Central memory CD4-positive, alpha-beta T cell (primary cell): ENCODE measurements around the gene CLTRN.

ENCODE experiments used
- DNase-seq: peaks from one replicate; pipeline ENCODE4 v3.0.0; 2022

CLTRN gene

DNA sequence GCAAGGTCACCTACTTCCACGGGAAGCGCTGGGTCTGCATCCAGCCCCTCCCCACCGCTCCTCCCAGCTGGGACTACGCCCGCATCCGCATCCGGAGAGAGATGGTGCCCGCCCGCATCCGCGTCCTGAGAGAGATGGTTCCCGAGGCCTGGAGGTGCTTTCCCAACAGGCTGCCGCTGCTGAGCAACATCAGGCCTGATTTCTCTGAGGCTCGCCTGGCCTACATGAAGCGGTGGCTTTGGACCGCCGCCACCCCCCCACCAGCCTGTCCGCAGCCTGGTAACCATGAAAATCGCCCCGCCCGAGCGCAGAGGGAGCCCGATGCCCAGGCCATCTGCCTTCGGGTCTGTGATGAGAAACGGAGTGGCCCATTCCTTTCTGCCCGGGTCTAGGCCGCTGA lies 18.1 kb downstream of the CLTRN start:
- no peak for DNase-seq

DNA sequence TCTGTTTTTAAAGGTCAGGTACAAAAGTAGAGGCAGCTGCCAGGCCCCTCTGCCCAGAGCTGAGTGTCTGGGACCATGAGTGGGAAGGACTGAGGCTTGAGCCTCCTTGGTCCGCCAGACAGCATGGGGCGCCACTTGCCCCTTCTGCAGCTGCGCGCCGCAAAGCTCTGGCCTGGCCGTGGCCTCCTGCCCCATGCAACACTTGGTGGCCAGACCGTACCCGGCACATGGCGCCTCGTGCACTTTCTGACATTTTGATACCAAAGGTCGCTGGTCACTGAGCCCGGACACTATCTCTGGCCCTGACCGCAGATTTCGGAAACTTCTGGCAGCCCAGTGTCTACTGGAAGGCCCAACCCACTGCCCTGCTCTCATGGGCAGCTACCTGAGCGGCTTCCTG lies 18.6 kb downstream of the CLTRN start:
- no peak for DNase-seq

DNA sequence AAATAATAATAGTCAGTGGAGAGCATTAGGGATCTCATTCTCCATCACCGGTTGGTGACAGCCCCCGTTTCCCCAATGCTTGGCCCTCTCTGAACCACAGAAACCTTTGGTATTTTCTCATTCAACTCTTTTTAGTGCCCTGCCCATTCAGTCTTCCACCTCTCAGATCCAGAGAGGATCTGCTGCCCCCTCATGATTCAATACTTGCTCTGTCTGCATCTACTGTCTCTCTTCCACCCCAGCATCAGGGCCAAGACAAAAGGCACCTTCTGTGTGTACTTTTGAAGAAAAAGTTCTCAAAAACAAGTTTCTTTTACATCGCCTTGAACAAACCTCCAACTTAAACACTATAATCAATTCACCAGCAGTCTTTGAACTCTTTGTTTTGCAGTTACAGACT lies 19.3 kb downstream of the CLTRN start:
- no peak for DNase-seq

DNA sequence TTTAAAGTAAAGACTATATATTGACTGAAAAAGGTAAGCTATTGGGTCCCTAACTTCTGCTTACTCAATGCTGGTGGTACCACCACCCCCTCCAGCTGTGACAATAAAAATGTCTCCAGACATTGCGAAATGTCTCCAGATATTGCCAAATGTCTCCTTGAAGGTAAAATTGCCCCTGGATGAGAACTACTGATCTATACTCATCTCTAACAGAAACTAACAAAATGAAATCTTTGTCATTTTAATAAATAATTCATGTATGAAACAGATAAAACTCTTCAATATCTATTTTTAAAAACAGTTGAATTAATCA lies 20.1 kb downstream of the CLTRN start:
- DNase-seq, result no peak

DNA sequence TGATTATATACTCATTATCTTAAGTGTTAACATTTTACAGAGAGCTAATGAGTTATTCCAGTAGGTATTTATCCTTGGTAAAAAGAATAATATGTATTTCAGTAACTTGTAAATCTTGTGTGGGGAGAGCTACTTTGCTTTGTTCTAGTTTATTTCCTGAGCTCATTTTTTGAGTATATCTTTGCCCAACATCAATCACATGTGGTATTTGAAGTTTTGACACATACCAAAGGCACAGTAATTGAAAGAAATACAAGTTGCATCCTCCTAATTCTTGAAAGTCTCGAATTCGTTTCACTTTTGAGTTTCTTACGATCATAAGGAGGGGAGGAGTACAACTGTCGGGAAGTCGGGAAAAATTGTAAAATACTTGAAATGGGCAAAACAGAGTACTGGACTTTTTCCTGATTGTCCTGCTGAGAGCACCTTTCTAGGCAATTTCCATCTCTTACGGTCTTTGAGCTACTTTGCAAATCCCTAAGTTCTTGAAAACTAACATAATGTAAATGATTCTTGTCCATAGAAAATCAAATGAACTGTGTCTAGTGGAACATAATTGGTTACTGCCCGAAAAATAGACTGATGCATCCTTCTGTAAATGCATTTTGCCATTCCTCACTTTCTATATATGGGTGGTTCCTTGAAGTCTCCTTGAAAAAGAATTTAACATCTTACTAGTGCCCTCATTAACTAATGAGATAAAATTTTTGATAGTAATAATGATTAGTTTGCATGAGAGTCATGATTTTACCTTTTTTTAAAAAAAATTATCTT lies 20.6 kb downstream of the CLTRN start:
- no peak for DNase-seq

DNA sequence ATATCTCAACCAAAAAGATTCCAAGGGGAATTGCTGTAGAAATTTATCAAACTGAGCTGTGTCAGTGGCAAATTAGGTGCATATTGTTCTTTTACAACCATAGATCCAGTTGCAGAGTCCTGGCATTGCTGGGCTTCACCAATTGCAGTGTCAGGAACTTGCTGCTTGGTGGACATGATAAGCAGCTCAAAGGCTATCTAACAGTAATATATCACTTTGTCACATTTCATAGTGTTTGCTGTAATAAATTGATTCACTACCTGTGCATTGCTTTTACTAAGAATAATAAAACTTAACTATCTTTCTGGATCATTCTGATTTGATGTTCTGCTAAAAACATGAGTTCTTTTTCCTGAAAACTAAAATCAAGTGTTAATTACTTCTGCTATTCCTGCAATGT lies 33.0 kb downstream of the CLTRN start:
- DNase-seq, result no peak

DNA sequence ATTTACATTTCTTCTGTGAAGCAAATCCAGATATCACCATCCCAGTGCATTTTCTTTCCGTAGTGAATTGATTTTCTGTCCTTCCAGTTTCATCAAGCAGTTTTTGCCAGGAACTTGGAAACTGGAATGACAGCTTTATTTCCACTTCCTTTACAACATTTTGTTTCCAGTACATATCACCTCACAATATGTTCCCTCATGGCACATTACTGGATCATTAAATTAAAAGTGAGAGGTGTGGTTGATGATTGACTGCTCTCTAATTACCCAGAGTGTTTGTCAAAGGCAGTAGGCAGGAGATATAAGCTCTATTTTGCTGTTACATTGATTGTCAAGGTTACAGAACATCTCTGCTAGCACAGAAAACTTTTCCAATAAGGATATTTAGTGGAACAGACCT lies 41.6 kb downstream of the CLTRN start:
- DNase-seq, result no peak

DNA sequence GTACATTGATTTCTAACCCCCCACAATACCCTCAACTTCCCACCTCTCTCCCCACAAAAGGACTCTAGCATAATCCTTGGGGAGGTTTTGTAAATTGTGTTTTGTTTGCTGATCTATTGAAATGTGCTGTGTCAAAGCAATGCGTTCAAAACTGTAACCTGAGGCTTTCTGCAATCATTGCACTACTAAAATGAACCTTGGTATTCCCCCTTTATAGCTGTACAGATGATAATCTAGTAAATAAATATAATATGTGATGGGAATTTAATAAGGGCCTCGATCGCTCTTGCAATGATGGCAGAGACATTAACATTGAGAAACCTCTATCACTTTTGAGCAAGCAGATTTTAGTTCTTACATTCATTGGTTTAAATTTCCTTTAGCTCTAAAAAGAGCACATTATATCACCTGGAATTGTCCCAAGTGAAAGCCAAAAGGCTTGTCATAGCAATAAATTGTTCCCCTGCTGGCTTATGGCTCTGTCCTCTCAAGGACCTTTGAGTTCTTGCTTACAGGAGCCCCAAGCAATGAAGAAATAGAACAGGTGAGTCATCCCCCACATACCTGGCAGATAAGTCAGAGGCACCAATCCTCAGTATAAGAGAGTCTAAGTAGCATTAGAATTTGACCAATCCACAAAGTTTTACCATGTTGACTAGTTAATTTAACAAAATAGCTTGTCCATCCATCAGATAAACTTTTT lies 45.4 kb downstream of the CLTRN start:
- DNase-seq, result no peak

DNA sequence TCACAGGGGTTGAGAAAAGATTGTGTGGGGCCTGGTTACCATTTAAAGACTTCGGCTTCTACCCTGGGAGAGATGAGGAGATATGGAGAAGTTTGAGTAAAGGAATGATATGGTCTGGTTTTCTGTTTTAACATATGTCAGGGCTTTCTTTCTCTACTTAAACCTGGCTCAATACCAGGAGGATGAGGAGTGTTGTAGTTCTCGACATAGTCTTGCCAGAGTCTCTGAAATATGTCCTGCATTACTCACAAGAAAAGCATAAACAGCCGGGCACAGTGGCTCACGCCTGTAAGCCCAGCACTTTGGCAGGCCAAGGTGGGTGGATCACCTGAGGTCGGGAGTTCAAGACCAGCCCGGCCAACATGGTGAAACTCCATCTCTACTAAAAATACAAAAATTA lies 47.5 kb downstream of the CLTRN start:
- DNase-seq, result no peak

DNA sequence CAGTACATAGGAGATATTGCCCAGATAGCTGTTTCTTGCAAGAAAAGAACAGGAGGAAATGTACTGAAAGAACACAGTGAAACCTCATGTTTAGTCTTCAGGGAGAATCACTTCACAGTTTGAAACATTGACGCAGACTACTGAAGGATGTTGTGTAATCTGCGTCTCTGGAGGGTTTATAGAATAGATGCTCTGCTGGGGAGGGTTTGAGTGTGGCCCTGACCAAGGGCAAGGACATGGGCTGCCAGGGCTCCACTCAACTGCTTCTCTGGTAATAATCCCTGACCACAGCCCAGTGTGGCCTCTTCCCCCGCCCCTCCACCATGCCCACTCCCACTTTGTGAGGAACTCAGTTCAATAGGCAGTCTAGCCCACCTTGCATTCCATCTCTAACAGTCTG lies 48.1 kb downstream of the CLTRN start:
- no peak for DNase-seq

DNA sequence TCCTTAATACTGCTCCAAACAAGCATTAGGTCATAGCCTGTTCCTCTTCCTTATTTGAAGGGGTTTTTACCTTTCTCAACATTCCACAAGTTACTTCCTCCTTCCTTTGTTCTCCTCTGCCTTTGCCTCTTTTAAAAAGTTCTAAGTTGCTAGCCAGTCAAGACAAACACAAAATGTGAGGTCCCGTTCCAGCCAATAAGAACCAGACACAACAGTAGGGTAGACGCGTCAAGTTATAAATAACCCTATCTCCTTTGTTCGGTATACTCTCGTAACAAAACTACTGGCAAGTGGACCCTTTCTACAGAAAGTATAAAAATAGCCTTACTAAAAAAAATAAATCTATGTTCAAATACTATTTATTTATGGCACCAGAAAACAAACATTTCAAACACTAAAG lies 57.5 kb downstream of the CLTRN start:
- no peak for DNase-seq

DNA sequence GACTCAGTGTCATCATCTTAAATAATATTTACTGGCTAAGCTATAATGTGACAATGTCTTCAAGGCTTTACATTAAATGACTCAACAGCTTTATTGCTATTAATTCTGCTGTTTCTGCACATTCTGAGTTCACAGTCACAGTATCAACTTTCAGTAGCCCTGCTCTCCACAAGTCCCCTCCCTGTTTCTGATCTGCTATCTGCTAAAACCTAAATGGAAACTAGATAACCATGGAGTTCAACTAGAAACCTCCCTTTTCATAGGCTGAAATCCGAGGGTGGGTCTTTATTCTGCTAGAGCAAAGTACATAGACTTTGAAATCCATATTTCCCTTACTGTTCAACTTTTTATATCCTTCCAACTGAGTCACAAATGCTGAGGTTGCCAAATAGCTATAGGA lies 58.5 kb downstream of the CLTRN start:
- DNase-seq, result no peak

DNA sequence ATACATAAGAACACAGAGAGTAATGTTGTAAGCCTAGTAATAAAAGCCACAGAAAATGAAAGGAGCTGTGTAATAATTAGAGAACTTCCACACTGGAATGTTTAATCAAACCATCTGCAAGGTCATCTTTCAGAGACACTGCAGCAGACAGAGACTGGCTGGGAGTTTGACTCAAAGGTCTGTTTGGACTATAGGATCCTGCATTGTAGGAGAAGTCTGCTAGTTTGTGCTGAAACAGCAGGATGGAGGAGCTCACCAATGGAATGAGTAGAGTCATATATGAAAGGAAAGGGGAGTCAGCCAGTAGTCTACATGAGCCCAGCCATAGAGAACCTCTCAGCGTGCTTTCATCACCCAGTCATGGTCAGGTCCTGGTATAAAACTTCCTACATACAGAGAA lies 59.4 kb downstream of the CLTRN start:
- DNase-seq, result no peak

DNA sequence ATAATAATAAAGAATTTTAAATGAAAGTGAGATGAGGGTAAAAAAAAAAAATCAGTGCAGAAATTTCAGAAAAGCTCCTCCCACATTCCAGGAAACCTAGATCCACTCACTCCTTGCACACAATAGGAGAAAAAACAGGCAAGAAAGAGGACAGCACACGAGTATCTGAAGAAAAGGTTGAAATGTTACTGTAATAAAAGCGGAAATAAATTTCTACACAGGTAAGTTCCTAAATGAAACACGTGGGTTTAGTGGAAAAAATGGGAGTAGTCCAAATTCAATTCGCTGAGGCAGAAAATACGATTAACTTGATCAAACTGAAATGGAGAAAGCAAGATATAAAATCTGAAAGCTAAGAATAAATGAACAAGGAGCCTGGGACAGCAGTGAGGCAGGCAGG lies 61.8 kb downstream of the CLTRN start:
- DNase-seq, result no peak

DNA sequence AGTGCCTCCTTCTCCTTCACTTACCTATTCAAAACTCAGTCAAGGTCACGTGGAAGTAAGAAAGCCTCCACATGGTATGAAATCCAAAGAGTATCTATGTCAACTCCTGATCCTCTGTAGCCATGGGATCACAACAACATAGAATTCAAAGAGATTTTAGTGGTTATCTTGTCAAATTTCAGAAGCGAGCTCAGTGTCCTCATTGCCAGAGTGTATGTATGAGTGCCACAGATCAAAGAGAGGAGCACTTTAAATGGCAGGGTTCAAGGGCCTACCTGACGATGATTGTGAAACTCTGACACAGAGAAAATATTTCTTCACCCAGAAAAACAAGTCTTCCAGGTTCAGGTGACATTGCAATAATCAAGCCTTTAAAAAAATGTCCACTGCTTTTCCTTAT lies 62.7 kb downstream of the CLTRN start:
- DNase-seq, result no peak

DNA sequence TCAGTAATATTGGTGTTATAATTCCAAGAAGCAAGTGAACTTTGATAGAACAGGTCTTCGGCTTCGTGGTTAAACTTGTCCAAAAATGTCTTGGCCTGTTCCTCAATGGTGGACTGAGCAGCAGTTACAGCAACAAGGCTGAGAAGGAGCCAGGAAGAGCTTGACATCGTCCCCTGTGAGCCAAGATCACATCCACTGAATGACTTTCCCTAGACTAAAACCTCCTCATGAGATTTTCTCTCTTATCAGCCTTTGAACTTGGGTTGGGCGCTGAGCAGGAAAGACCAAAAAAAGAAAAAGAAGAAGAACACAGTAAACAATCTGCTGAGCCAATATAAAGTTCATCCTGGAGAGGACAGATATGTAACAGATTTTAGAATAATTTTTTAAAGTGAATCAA lies 63.9 kb downstream of the CLTRN start, which contains the start of gene ACE2:
Gene ACE2 (minus strand): TSS at position 216 of the 400 bp plus-strand sequence. CDS start 49 bp downstream, at position 167.
- DNase-seq, result no peak

DNA sequence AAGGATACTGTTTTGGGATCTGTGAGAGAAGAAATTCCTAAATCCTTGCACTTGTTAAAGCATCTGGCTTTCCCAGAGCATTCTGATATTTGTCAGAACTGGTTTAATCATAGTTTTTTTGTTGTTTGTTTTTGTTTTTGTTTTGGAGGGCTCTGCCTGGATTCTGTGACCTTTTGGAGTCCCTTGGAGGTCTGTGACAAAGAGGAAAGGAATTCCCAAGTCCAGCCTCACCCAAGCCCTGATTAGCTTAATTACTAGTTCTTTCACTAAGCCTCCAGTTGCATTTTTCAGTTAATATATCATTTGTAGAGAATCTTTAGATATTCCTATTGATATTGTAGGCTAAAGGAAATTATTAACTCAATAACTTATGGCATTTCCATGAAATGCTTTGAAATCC lies 64.6 kb downstream of the CLTRN start:
- no peak for DNase-seq

DNA sequence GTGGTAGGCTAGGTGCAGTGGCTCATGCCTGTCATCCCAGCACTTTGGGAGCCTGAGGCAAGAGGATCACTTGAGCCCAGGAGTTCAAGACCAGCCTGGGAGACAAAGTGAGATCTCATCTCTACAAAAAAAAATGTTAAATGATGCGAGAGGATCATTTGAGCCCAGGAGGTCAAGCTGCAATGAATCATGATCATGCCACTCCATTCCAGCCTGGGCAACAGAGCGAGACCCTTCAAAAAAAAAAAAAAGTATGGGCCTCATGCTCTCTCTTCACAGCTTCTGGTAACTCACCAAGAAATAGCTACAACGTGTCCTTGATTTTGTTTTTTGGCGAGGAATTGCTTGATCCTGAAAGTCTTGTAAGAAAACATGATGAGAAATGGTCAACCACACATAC lies 65.1 kb downstream of the CLTRN start:
- no peak for DNase-seq

DNA sequence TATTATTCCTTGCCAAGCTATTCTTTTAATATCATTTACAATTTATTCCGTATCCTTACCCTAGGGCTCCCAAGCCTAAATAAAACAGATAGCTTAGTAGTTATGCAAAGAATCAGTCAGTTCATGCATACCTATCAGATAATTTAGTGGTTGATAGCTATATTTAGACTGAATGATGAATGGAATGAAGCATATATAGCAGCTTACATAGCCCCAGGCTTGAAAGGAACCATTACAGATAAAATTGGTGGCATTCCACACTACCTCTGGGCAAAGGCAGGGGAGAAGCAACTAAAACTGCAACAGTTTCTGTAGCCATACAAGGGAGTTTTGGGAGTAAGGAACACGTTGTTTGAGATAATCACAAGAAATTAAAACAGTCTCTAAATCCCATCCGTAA lies 66.6 kb downstream of the CLTRN start:
- DNase-seq, result no peak

DNA sequence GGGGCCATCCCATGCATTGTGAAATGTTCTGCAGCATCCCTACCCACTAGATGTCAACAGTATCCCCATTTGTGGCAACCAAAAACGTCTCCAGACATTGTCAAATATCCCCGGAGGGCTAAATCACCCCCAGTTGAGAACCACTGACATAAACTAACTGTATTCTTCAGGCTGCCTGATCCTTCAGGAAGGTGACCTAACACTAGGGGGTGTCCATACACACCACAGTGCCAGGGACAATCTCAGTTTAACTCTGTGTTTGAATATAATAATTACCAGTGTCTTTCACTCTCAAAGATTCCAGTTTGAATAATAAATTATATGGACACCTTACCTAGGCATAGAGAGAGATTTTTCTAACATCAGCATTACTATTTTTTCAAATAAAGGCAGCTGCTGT lies 70.2 kb downstream of the CLTRN start:
- no peak for DNase-seq

DNA sequence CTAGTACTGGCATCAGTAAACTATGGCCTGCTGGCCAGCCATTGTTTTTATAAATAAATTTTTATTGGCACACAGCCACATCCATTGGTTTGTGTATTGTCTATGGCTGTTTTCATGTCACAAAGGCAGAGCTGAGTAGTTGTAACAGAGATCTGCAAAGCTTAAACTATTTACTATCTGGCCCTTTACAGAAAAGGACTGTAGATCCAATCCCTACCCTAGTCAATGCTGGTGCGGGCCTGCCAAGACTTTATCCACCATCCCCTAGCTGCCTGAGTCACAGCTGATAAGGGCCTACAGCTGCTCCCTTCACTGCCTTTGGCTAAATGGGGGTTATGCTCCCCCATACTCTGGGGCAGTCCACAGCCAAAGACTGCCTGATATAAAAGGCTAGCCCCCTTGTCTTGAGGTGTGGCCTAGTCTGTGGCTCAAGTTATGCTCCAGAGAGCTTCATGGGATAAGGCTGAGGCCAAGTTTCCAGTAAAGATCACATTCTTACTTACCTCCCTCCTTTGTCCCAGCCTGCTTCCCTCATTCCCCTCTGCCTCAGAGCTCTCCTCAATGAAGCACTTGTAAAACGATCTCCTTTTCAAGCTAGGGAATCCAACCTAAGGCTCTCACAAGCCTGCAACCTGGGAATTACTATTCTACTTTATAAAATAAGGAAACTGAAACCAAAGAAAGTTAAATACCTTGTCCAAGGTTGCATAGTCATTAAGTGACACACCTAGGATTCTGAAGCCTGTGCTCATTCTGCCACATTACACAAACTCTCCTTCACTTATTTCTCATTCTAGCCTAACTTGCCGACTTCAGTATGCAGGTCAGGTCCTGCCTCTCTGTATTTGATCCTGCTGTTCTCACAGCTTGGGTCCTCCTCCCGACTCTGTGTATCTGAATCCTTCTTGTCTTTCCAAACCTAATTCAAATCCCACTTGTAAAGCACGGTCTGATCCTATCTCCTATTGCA lies 84.5 kb downstream of the CLTRN start:
- DNase-seq, result no peak
